T47D (cell line): ENCODE data around the gene RASA1.

Source experiments
- DNase-seq, 2 experiments: peaks; one replicate each; pipeline versions ENCODE4 v3.0.0 to v3.0.0-alpha.2; 2011 to 2012; ENCODE audit warnings: low read depth in 1 of 2, low spot score in 1 of 2
- JUND ChIP-seq: IDR thresholded peaks from 2 replicates; pipeline ENCODE4 v1.6.1; 2012; ENCODE audit warnings: low read depth
- in situ Hi-C: cut with HindIII; loops from 2 replicates; pipeline ENCODE4 v1.10.0; 2016; ENCODE audit warnings: low sequenced_read_pairs, low pct_unique_long_range_greater_than_20kb

RASA1 gene

GRCh38 chr5:87430863-87431457 lies 163.3 kb downstream of the RASA1 start:
- in situ Hi-C loops = no loop called here
- TF ChIP-seq JUND = no peak
- no peak for DNase-seq

DNA sequence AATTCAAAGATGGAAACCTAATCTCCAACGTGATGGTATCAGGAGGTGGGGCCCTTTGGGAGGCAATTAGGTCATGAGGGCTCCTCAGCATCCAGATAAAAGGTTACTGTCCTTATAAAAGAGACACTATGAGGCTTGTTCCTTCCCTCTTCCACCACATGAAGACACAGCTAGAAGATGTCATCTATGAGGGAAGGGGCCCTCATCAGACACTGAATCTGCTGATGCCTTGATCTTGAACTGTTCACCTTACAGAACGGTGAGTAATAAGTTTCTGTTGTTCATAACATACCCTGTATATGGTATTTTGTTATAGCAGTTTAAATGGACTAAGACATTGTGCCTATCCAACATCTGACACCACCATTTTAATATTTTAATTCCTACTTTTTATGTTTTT lies 164.8 kb downstream of the RASA1 start:
- in situ Hi-C loops = no loop called here
- no peak for DNase-seq
- no peak for TF ChIP-seq JUND

- in situ Hi-C loops = no loop called here
- no peak for DNase-seq
- TF ChIP-seq JUND = no peak
Observed at GRCh38 chr5:87433945-87434344, 166.3 kb downstream of the RASA1 start.

- in situ Hi-C loops = no loop called here
- no peak for TF ChIP-seq JUND
- DNase-seq = no peak
Observed at GRCh38 chr5:87434461-87434860, 166.8 kb downstream of the RASA1 start.

DNA sequence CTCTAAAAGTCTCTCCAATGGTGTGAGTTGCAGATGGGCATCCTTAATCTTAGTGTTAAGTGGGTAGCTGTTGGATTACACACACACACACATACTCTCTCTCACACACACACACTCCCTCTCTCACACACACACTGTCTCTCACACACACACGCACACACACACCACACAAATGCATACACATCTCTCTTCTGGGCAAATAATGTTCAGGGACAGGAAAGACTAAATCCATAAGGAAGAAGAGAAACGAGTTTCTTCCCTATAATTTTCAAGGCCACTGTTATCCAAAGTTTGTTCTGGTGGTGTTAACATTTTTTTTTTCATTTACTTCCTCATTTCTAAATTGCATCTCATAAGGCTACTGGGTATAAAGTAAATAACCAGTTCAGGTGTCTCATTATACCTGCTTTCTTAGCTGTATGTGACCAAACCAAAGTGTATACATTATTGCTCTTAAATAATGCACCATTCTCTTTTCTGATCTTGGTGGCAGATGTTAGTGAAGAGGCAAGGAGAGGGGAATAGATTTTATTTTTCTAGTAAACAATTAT lies 167.5 kb downstream of the RASA1 start:
- TF ChIP-seq JUND = no peak
- no peak for DNase-seq
- in situ Hi-C loops = no loop called here

DNA sequence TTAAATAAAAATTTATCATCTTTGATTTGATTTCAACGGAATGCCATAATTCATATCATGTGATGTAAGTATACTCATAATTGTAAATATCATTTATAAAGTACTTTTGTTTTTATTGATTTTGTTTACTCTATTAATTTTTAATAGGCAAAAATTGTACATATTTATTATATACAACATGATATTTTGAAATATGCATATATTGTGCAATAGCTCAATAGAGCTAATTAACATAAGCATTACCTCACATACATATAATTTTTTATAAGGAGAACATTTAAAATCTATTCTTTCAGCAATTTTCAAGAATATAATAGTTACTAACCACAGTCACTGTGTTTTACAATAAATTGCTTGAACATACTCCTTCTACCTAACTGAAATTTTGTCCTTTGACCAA lies 170.0 kb downstream of the RASA1 start:
- no peak for DNase-seq
- no peak for TF ChIP-seq JUND
- in situ Hi-C loops = no loop called here

DNA sequence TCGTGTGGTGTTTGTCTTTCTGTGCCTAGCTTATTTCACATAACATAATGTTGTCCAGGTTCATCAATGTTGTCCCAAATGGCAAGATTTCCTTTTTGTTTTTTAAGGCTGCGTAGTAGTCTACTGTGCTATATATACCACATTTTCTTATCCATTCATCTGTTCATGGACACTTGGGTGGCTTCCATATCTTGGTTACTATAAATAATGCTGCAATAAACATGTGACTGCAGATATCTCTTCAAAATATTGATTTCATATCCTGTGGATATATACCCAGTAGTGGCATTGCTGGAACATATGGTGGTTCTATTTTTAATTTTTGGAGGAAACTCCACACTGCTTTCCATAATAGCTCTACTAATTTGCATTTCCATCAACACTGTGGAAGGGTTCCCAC lies 170.5 kb downstream of the RASA1 start:
- no peak for DNase-seq
- in situ Hi-C loops = no loop called here
- no peak for TF ChIP-seq JUND
